Measurements from ENCODE around the gene CREBRF.

DNA sequence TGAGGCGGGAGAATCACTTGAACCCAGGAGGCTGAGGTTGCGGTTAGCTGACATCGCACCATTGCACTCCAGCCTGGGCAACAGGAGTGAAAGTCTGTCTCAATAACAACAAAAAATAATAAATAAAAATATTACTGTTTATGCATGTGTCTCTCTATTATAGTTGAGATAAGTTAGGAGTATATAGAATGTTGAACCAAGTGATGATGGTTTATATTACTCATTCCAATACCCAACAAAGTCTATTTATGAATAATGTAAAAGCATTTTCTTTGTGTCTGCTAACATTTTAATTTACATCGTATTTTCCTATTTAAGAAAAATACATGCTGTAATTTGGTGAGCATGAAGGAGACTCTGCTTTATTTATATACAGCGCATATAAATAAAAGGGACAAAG, 35.8 kb downstream of the CREBRF start:
- TF ChIP-seq, protein P1, sequence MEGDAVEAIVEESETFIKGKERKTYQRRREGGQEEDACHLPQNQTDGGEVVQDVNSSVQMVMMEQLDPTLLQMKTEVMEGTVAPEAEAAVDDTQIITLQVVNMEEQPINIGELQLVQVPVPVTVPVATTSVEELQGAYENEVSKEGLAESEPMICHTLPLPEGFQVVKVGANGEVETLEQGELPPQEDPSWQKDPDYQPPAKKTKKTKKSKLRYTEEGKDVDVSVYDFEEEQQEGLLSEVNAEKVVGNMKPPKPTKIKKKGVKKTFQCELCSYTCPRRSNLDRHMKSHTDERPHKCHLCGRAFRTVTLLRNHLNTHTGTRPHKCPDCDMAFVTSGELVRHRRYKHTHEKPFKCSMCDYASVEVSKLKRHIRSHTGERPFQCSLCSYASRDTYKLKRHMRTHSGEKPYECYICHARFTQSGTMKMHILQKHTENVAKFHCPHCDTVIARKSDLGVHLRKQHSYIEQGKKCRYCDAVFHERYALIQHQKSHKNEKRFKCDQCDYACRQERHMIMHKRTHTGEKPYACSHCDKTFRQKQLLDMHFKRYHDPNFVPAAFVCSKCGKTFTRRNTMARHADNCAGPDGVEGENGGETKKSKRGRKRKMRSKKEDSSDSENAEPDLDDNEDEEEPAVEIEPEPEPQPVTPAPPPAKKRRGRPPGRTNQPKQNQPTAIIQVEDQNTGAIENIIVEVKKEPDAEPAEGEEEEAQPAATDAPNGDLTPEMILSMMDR (IDR thresholded peaks at IDR 0.05) = no peak
- TF ChIP-seq POLR2AphosphoS5 (IDR thresholded peaks at IDR 0.05) = no peak

Data from sigmoid colon (tissue), 4 donors.